SU-DHL-6 (cell line): ENCODE results near the gene C5orf24.

ENCODE experiments used
- H2AFZ ChIP-seq: fragments of 200-600 bp; sonication (generic); 2 replicates; pipeline ENCODE4 v1.6.1; 2014; ENCODE audit warnings: low read depth, mild to moderate bottlenecking, moderate library complexity, mixed read lengths, antibody characterized with exemption, low read length; ENCODE audit not compliant: severe bottlenecking
- H3F3A ChIP-seq: fragments of 200-600 bp; shearing (Covaris generic); 2 replicates; pipeline ENCODE4 v1.6.0; 2016; ENCODE audit warnings: antibody characterized with exemption, mild to moderate bottlenecking; ENCODE audit not compliant: insufficient read depth
- H3K27ac ChIP-seq: fragments of 200-600 bp; sonication (generic); 2 replicates; pipeline ENCODE4 v1.5.1; 2016; ENCODE audit warnings: low read depth, mild to moderate bottlenecking, low read length, moderate library complexity, mixed read lengths
- H3K27me3 ChIP-seq: fragments of 200-600 bp; sonication (generic), shearing (Covaris generic); 2 replicates; pipeline ENCODE4 v1.6.0; 2014; ENCODE audit warnings: mild to moderate bottlenecking, low read length
- H3K36me3 ChIP-seq: fragments of 200-600 bp; sonication (generic); 2 replicates; pipeline ENCODE4 v1.6.1; 2014; ENCODE audit warnings: mild to moderate bottlenecking, low read length, mixed read lengths
- H3K4me2 ChIP-seq: fragments of 300-600, 200-600 bp; shearing (Covaris generic), sonication (generic); 2 replicates; pipeline ENCODE4 v1.6.0; 2014; ENCODE audit warnings: low read length, low read depth, mild to moderate bottlenecking; ENCODE audit not compliant: poor library complexity, severe bottlenecking
- H3K4me3 ChIP-seq: fragments of 200-600 bp; sonication (generic); 2 replicates; pipeline ENCODE4 v1.5.1; 2014; ENCODE audit warnings: antibody characterized with exemption, low read length, mild to moderate bottlenecking, mixed read lengths; ENCODE audit not compliant: insufficient read depth, poor library complexity, severe bottlenecking
- H3K79me2 ChIP-seq: fragments of 200-600 bp; sonication (generic); 2 replicates; pipeline ENCODE4 v1.6.1; 2014; ENCODE audit warnings: mild to moderate bottlenecking, low read length, moderate library complexity; ENCODE audit not compliant: insufficient read depth
- H3K9ac ChIP-seq: fragments of 200-600 bp; sonication (generic); 2 replicates; pipeline ENCODE4 v1.7.0; 2014; ENCODE audit warnings: mild to moderate bottlenecking, low read length
- H3K9me2 ChIP-seq: fragments of 200-600 bp; sonication (generic); replicated peaks from 2 replicates; pipeline ENCODE4 v1.6.1; 2014; ENCODE audit warnings: low read length; ENCODE audit not compliant: insufficient read depth
- H3K9me3 ChIP-seq: fragments of 200-600 bp; sonication (generic); 2 replicates; pipeline ENCODE4 v1.6.1; 2014; ENCODE audit warnings: low read length, mixed read lengths; ENCODE audit not compliant: insufficient read depth
- H4K20me1 ChIP-seq: fragments of 200-600 bp; sonication (generic); 2 replicates; pipeline ENCODE4 v1.6.1; 2014; ENCODE audit warnings: low read depth, mild to moderate bottlenecking, antibody characterized with exemption, low read length, moderate library complexity, mixed read lengths
- CTCF ChIP-seq: fragments of 200-600 bp; sonication (generic); IDR thresholded peaks from one replicate; pipeline ENCODE4 v1.5.1; 2017; ENCODE audit warnings: antibody characterized with exemption, mild to moderate bottlenecking, low read length, moderate library complexity; ENCODE audit not compliant: insufficient read depth, poor library complexity, severe bottlenecking
- EZH2phosphoT487 ChIP-seq: fragments of 200-600 bp; sonication (generic), shearing (Covaris generic); conservative IDR thresholded peaks from 2 replicates; pipeline ENCODE4 v1.6.1; 2018; ENCODE audit warnings: mild to moderate bottlenecking, antibody characterized with exemption, low read length, moderate library complexity, mixed read lengths

Gene C5orf24

GRCh38 chr5:134819407-134819963 lies 26.3 kb upstream of the C5orf24 start:
- Histone ChIP-seq H3K4me3 (no peak overlapping the region), H3K79me2 (peaks cover 10% of the 10 kb centered on the region), H3K9ac (no peak overlapping the region), H3K27ac (no peak overlapping the region), H4K20me1 (no peaks in the 10 kb centered on the region), H3K27me3 (no peaks in the 10 kb centered on the region), H3K36me3 (peaks cover 44% of the 10 kb centered on the region), H2AFZ (no peak overlapping the region), H3K4me2 (no peak overlapping the region), H3K9me2 (no peaks in the 10 kb centered on the region), H3F3A (peaks cover 5% of the 10 kb centered on the region), H3K9me3 (no peaks in the 10 kb centered on the region)
- no peak for TF ChIP-seq EZH2phosphoT487
- no peak for TF ChIP-seq CTCF

- peaks cover 42% of the 10 kb centered on the region for H3K36me3 ChIP-seq
Measured at GRCh38 chr5:134821841-134822240, 23.9 kb upstream of the C5orf24 start.

GRCh38 chr5:134824681-134825080 lies 21.1 kb upstream of the C5orf24 start:
- Histone ChIP-seq H2AFZ (no peak overlapping the region), H3K27ac (no peak overlapping the region), H3K36me3 (peaks cover 42% of the 10 kb centered on the region)

More at GRCh38 chr5:134821841-134822240, 23.9 kb upstream of the C5orf24 start:
- H3K9me3 ChIP-seq: no peaks in the 10 kb centered on the region
- H3F3A ChIP-seq: peaks cover 9% of the 10 kb centered on the region
- no peaks in the 10 kb centered on the region for H3K27me3 ChIP-seq
- H3K4me2 ChIP-seq: no peak overlapping the region
- 0 out of 2 replicates have a peak, but pooled peaks cover 3% of the 10 kb centered on the region for H3K79me2 ChIP-seq
- no peaks in the 10 kb centered on the region for H4K20me1 ChIP-seq
- TF ChIP-seq EZH2phosphoT487 (no peak), CTCF (no peak)
- no peak overlapping the region for H3K27ac ChIP-seq
- H3K9me2 ChIP-seq: no peaks in the 10 kb centered on the region
- no peak overlapping the region for H3K4me3 ChIP-seq
- H2AFZ ChIP-seq: no peak overlapping the region
- no peak overlapping the region for H3K9ac ChIP-seq

More at GRCh38 chr5:134824681-134825080, 21.1 kb upstream of the C5orf24 start:
- H3K9me3 ChIP-seq: no peaks in the 10 kb centered on the region
- H3K9ac ChIP-seq: no peak overlapping the region
- H4K20me1 ChIP-seq: no peaks in the 10 kb centered on the region
- TF ChIP-seq CTCF: no peak
- no peak for TF ChIP-seq EZH2phosphoT487
- 0 out of 2 replicates have a peak, but pooled peaks cover 3% of the 10 kb centered on the region for H3K79me2 ChIP-seq
- H3K27me3 ChIP-seq: no peaks in the 10 kb centered on the region
- H3F3A ChIP-seq: peaks cover 10% of the 10 kb centered on the region
- H3K4me3 ChIP-seq: no peak overlapping the region
- H3K4me2 ChIP-seq: no peak overlapping the region
- H3K9me2 ChIP-seq: no peaks in the 10 kb centered on the region
